Kidney (tissue), 22 donors: ENCODE results near the gene RND2. TPM values are rescaled to one million over a fixed set of nuclear protein-coding genes. Genes with fewer than 3 reads are reported as not detected.
"Not testable (repeated sequence)": the region's sequence is repeated elsewhere in the genome, so short reads cannot be mapped to it uniquely, and the experiment has no call there.

Experiments used
- DNase-seq, 5 donors: peaks; one replicate each; pipeline ENCODE4 v3.0.0-alpha.2; 2013 to 2020
- FAIRE-seq: peaks from 2 replicates; lab custom pipeline; 2012; peaks lifted over from hg19 to GRCh38; lab: Jason Lieb, UNC
- H3K27ac ChIP-seq, 2 donors: one replicate each; pipeline ENCODE4 v1.7.0; 2013; ENCODE audit warnings: low read depth in 2 of 2, low read length in 2 of 2, inconsistent platforms in 1 of 2
- H3K27me3 ChIP-seq: one replicate; pipeline ENCODE4 v1.7.1; 2013; ENCODE audit warnings: low read length, inconsistent platforms; ENCODE audit not compliant: control insufficient read depth, insufficient read depth
- H3K36me3 ChIP-seq, 3 donors: one replicate each; pipeline versions ENCODE4 v1.7.0 to v1.7.1; 2013; ENCODE audit warnings: low read length in 3 of 3, control low read depth in 1 of 3, inconsistent platforms in 1 of 3; ENCODE audit not compliant: insufficient read depth in 3 of 3, control insufficient read depth in 2 of 3
- H3K4me1 ChIP-seq, 3 donors: one replicate each; pipeline versions ENCODE4 v1.7.0 to v1.7.1; 2013; ENCODE audit warnings: low read length in 3 of 3, inconsistent platforms in 1 of 3, low read depth in 1 of 3; ENCODE audit not compliant: control insufficient read depth in 2 of 3, insufficient read depth in 2 of 3
- H3K4me3 ChIP-seq, 3 donors: one replicate each; pipeline versions ENCODE4 v1.7.0 to v1.8.1; 2013; ENCODE audit warnings: low read length in 3 of 3, control low read depth in 1 of 3, inconsistent platforms in 1 of 3
- H3K9ac ChIP-seq, 3 donors: one replicate each; pipeline versions ENCODE4 v1.7.0 to v1.7.1; 2013; ENCODE audit warnings: low read length in 3 of 3, control low read depth in 1 of 3, inconsistent platforms in 1 of 3
- H3K9me3 ChIP-seq, 3 donors: one replicate each; pipeline versions ENCODE4 v1.7.0 to v1.7.1; 2013; ENCODE audit warnings: low read length in 3 of 3, control low read depth in 1 of 3, inconsistent platforms in 1 of 3; ENCODE audit not compliant: control insufficient read depth in 2 of 3, insufficient read depth in 1 of 3
- intact Hi-C: fragments of 100-400 bp; cut with DNase I; formaldehyde crosslinking; loops from one replicate; pipeline ENCODE4 v1.11.1; 2022
- long read RNA-seq, 10 donors: library from polyadenylated mRNA in 1 of 10; unstranded in 1 of 10; transcript quantifications; one replicate each; pipeline ENCODE4 v2.0.0 and lab custom pipeline, GENCODE V29; 2021 to 2026
- polyA plus RNA-seq: library from polyadenylated mRNA; stranded (reverse); fragments of 350-450 nt; fragmentation: Illumina TruSeq; extraction: RNeasy Lipid Tissue Mini Kit (QIAGEN cat#74804); gene quantifications from one replicate; pipeline ENCODE4 v1.2.3, GENCODE V29; 2014; ENCODE audit warnings: low read depth, low replicate concordance; ENCODE audit not compliant: insufficient read depth
- total RNA-seq: library from RNA; stranded (reverse); fragmentation: NEBNext Ultra II Directional; extraction: Animal tissue kit (Norgen Biotek cat#: 25700); gene quantifications from one replicate; pipeline ENCODE4 v1.2.1, GENCODE V29; 2021
- TF ChIP-seq, protein P1 (sequence below): IDR thresholded peaks from 3 replicates; pipeline ENCODE4 v1.5.1; 2012; ENCODE audit warnings: mild to moderate bottlenecking, moderate library complexity, borderline replicate concordance; ENCODE audit not compliant: insufficient read depth; ENCODE audit errors: extremely low read depth
- donor health status: control.
- donor health status: control.
- donor health status: control.
- donor health status: control.
- donor health status: control.
- donor health status: DM: yes; HTN: yes; CAD: no.
- donor health status: Normal renal cell carcinoma (clear cell type).

The RND2 gene, protein sequence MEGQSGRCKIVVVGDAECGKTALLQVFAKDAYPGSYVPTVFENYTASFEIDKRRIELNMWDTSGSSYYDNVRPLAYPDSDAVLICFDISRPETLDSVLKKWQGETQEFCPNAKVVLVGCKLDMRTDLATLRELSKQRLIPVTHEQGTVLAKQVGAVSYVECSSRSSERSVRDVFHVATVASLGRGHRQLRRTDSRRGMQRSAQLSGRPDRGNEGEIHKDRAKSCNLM
- total RNA-seq: 0.63 TPM
- polyA plus RNA-seq: 2.3 TPM
- long read RNA-seq, donor 1: 0 reads
- long read RNA-seq, donor 2, full-length matches to known transcripts: 4 of 4 reads
- long read RNA-seq, donor 2, partial matches to known transcripts: 0 of 4 reads
- long read RNA-seq, donor 2, other reads (novel, unspliced or antisense): 0 of 4 reads
- long read RNA-seq, donor 3: 0 reads
- long read RNA-seq, donor 4, full-length matches to known transcripts: 1 of 1 reads
- long read RNA-seq, donor 4, partial matches to known transcripts: 0 of 1 reads
- long read RNA-seq, donor 4, other reads (novel, unspliced or antisense): 0 of 1 reads
- long read RNA-seq, donor 5: 0 reads
- long read RNA-seq, donor 6, full-length matches to known transcripts: 1 of 1 reads
- long read RNA-seq, donor 6, partial matches to known transcripts: 0 of 1 reads
- long read RNA-seq, donor 6, other reads (novel, unspliced or antisense): 0 of 1 reads
- long read RNA-seq, donor 7, partial matches to known transcripts: 0 of 1 reads
- long read RNA-seq, donor 7, other reads (novel, unspliced or antisense): 1 of 1 reads
- long read RNA-seq, donor 8, full-length matches to known transcripts: 4 of 4 reads
- long read RNA-seq, donor 8, partial matches to known transcripts: 0 of 4 reads
- long read RNA-seq, donor 8, other reads (novel, unspliced or antisense): 0 of 4 reads
- long read RNA-seq, donor 9: 0 reads
- long read RNA-seq, donor 10: 0 reads

DNA sequence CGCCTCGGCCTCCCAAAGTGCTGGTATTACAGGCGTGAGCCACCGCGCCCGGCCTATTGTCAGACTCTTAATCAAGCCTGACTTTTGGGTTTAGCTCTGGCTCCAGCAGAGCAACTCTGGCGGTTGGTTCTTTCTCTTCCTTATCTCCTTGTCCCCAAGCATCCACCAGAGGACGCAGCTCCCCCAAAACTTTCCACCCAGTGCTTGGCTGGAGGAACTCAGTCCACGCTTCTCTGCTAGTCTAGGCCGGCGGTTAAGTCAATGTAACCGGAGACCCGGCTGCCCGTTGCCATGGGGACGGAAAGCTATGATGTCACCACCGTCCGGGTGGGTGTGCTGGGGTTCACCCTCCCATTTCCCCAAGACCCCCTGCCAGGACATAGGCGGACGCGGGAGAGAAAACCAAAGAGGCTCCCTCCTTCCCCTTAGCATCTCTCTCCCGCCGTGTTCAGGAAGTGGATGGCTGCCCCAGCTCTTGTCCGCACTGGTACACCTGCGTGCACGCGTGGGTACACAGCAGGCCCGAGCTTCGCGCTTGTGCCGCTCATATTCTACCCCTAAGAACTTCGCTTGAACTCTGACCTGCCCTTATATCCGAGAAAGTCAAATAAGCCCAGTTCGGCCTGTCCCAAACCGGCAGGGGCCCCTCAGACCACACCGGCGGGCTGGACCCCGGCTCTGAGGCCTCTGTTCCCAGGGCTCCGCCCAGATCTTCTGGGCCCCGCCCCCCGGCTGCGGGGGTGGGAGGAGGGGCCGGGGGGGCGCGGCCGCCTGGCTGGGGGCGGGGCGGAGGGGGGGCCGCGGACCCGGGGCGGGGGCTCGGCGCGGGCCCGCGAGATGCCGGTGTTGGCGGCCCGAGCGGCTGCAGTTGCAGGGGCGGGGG is at the start of gene RND2:
Gene RND2, plus strand, starts transcription at position 825 of the 883 bp plus-strand sequence. CDS start 117 bp downstream, outside the sequence.
- Histone ChIP-seq H3K4me1 (peaks cover 0 to 2% (median 0%) of the 10 kb centered on the region in 3 donors), H3K9me3 (no peaks in the 10 kb centered on the region), H3K27ac (peak within 1 kb of the TSS in 1 of 2 donors; percentile 3), H3K27me3 (no peaks in the 10 kb centered on the region), H3K4me3 (peak within 1 kb of the TSS; percentile 58 to 65 (median 63)), H3K36me3 (no peaks in the 10 kb centered on the region), H3K9ac (peak within 1 kb of the TSS in 2 of 3 donors; percentile 49 to 62)
- no peak for FAIRE-seq
- DNase-seq: peak; percentile 93 to 98 (median 96)
- intact Hi-C loops: no loop called here
- TF ChIP-seq, protein P1, sequence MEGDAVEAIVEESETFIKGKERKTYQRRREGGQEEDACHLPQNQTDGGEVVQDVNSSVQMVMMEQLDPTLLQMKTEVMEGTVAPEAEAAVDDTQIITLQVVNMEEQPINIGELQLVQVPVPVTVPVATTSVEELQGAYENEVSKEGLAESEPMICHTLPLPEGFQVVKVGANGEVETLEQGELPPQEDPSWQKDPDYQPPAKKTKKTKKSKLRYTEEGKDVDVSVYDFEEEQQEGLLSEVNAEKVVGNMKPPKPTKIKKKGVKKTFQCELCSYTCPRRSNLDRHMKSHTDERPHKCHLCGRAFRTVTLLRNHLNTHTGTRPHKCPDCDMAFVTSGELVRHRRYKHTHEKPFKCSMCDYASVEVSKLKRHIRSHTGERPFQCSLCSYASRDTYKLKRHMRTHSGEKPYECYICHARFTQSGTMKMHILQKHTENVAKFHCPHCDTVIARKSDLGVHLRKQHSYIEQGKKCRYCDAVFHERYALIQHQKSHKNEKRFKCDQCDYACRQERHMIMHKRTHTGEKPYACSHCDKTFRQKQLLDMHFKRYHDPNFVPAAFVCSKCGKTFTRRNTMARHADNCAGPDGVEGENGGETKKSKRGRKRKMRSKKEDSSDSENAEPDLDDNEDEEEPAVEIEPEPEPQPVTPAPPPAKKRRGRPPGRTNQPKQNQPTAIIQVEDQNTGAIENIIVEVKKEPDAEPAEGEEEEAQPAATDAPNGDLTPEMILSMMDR: peak; percentile 76

DNA sequence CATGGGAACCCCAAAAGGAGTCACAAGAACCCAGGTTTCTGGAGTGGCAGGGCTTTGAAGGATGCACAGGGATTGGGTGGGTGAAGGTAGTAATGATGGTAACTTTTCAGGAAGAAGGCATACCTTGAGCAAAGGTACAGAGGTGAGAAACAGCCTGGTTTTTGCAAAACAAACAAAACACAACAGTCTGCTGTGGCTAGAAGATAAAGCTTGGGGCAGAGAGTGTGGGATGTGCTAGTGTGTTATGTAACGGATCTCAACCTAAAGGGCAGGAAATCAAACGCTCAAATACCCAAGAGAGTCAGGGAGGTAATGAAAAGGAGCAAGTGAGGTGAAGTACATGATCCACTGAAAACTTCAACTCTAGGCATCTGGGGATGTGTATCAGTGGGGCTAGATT is 49.8 kb upstream of the RND2 start:
- Histone ChIP-seq H3K27me3 (no peaks in the 10 kb centered on the region), H3K36me3 (no peaks in the 10 kb centered on the region), H3K9me3 (no peaks in the 10 kb centered on the region), H3K4me3 (no peak overlapping the region), H3K27ac (no peak overlapping the region), H3K4me1 (peaks cover 0 to 9% (median 0%) of the 10 kb centered on the region in 3 donors), H3K9ac (peak overlapping the region in 1 of 3 donors; percentile 19)
- TF ChIP-seq, protein P1: no peak
- FAIRE-seq (no peak), DNase-seq (peak in 1 of 5 donors; percentile 16)
- intact Hi-C loops: no loop called here

DNA sequence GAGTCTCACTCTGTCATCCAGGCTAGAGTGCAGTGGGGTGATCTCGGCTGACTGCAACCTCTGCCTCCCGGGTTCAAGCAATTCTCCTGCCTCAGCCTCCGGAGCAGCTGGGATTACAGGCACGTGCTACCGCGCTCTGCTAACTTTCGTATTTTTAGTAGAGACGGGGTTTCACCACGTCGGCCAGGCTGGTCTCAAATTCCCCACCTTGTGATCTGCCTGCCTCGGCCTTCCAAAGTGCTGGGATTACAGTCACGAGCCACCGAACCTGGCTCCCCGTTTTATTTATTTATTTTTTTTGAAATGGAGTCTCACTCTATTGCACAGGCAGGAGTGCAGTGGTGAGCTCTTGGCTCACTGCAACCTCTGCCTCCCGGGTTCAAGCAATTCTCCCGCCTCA is 49.3 kb upstream of the RND2 start:
- H3K9ac ChIP-seq: peak overlapping the region in 1 of 3 donors; percentile 19
- H3K27me3 ChIP-seq, H3K27ac ChIP-seq, H3K36me3 ChIP-seq, H3K9me3 ChIP-seq, H3K4me3 ChIP-seq, H3K4me1 ChIP-seq, intact Hi-C loops, FAIRE-seq: not testable (repeated sequence)
- DNase-seq: peak in 4 of 5 donors; percentile 48 to 65 (median 60)
